Neural cell (in vitro differentiated cells): Measurements from ENCODE around the gene ZNF618.

ENCODE experiments used
- EP300 ChIP-seq: fragments of 450-650 bp; conservative IDR thresholded peaks from 2 replicates; pipeline ENCODE4 v1.6.1; 2014; ENCODE audit warnings: antibody characterized with exemption, mild to moderate bottlenecking, moderate library complexity; ENCODE audit not compliant: poor library complexity, severe bottlenecking
- EZH2 ChIP-seq: fragments of 200-600, 300-800 bp; shearing (Covaris generic), sonication (generic); IDR thresholded peaks from 2 replicates; pipeline ENCODE4 v1.6.1; 2014; ENCODE audit warnings: antibody characterized with exemption, low read length, borderline replicate concordance, mild to moderate bottlenecking; ENCODE audit not compliant: insufficient read depth, poor library complexity, severe bottlenecking
- MXI1 ChIP-seq: fragments of 450-650 bp; conservative IDR thresholded peaks from 2 replicates; pipeline ENCODE4 v1.6.1; 2014; ENCODE audit warnings: antibody characterized with exemption, mild to moderate bottlenecking; ENCODE audit not compliant: poor library complexity, severe bottlenecking
- POLR2AphosphoS5 ChIP-seq: IDR thresholded peaks from 2 replicates; pipeline ENCODE4 v1.6.1; 2012
- SMC3 ChIP-seq: fragments of 450-650 bp; conservative IDR thresholded peaks from 2 replicates; pipeline ENCODE4 v1.6.1; 2014; ENCODE audit warnings: antibody characterized with exemption, mild to moderate bottlenecking, moderate library complexity; ENCODE audit not compliant: poor library complexity
- TAF1 ChIP-seq: IDR thresholded peaks from 2 replicates; pipeline ENCODE4 v1.6.1; 2012; ENCODE audit warnings: low read depth
- TF ChIP-seq, protein P1 (sequence below): fragments of 450-650 bp; IDR thresholded peaks from 2 replicates; pipeline ENCODE4 v1.5.1; 2014; ENCODE audit warnings: antibody characterized with exemption, mild to moderate bottlenecking, moderate library complexity; ENCODE audit not compliant: poor library complexity, severe bottlenecking

DNA sequence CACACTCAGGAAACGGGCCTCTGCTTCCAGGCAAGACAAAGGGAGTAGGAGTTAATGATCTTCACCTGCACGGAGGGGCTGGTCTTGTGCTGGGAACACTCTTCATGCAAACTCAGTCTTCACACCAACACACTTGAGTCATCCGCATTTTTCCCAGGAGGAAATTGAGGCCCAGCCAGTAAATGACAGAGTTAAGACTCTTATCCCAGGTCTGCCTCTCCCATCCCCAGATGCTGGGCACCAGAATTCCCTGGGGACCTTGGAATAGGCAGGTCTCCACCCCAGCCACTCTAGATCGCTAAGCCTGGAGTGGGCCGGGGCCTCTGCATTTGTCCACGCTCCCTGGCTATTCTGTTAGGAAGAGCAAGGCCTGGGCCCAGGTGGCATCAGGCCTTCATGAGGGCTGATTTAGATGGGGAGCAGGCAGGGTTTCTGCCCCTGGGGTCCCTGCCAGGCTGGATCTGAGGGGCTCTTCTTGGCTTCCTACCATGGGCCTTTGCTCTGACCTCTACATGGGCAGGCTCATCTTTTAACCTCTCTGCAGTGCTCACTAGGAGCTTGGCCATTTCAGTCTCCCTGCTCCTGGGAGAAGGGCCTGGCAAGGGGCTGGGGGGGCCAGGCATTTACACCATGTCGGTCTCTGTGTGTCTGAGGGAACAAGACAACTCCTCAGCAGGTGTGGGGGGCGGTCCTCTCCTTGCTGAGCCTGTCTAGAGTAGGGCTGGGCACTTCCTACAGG, 124.7 kb downstream of the ZNF618 start:
- TF ChIP-seq, protein P1, sequence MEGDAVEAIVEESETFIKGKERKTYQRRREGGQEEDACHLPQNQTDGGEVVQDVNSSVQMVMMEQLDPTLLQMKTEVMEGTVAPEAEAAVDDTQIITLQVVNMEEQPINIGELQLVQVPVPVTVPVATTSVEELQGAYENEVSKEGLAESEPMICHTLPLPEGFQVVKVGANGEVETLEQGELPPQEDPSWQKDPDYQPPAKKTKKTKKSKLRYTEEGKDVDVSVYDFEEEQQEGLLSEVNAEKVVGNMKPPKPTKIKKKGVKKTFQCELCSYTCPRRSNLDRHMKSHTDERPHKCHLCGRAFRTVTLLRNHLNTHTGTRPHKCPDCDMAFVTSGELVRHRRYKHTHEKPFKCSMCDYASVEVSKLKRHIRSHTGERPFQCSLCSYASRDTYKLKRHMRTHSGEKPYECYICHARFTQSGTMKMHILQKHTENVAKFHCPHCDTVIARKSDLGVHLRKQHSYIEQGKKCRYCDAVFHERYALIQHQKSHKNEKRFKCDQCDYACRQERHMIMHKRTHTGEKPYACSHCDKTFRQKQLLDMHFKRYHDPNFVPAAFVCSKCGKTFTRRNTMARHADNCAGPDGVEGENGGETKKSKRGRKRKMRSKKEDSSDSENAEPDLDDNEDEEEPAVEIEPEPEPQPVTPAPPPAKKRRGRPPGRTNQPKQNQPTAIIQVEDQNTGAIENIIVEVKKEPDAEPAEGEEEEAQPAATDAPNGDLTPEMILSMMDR, result no peak
- TF ChIP-seq POLR2AphosphoS5, result no peak
- no peak for TF ChIP-seq MXI1
- no peak for TF ChIP-seq EP300
- no peak for TF ChIP-seq EZH2
- no peak for TF ChIP-seq TAF1
- no peak for TF ChIP-seq SMC3
